ENCODE data around the gene SLC4A3. TPM values are rescaled to one million over a fixed set of nuclear protein-coding genes. Genes with fewer than 3 reads are reported as not detected.

Gene SLC4A3
- total RNA-seq, 1 donor: under 0.01 TPM

DNA sequence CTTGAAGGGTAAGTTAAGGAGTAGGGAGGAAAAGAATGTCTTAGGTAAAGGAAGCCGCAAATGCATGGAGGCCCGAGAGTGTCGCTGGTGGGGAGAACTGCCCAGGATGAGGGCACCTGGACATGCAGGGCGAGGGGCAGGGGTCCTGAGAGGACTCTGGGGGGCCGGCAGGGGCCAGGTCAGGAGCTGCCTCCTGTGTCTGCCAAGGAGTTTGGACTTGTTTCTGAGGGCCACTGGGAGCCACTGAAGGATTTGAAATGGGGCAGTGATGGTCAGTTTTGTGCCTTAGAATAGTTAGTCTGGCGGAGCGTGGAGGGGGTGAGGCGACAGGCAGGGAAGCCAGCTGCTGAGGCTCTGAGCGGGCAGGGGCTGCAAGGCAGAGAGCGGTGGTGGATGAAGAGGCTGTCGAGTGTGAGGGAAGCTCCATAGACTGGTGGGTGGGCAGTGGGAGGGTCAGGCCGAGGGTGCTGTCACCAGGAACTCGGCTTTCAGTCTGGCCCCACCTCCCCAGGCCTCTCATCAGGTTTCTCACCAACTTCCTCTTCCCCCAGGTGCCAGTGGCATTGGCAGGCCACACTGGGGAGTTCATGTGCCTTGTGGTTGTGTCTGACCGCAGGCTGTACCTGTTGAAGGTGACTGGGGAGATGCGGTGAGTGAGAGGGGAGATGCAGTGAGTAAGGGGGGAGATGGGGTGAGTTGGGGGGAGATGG lies 14.7 kb upstream of the SLC4A3 start:
- peak in 2 of 3 donors; percentile 65 to 82 for DNase-seq (ENCODE audit: low read depth in 2 of 3, low spot score in 2 of 3)

- DNase-seq (ENCODE audit: low read depth in 2 of 3, low spot score in 2 of 3): no peak
Measured at GRCh38 chr2:219613461-219614070, 13.9 kb upstream of the SLC4A3 start.

GRCh38 chr2:219614076-219614860 lies 13.2 kb upstream of the SLC4A3 start:
- no peak for DNase-seq (ENCODE audit: low read depth in 2 of 3, low spot score in 2 of 3)

DNA sequence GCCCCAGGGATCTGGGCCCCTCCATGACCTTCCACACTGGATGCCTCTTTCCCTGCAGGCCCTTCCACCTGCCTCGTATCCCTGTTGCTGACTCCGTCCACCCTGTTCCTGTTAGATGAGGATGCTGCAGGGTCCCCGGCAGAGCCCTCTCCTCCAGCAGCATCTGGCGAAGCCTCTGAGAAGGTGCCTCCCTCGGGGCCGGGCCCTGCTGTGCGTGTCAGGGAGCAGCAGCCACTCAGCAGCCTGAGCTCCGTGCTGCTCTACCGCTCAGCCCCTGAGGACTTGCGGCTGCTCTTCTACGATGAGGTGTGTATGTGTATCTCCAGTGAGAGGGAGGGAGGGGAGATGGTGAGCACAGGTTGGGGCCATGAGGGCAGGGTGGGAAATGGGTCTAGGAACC lies 12.4 kb upstream of the SLC4A3 start:
- no peak for DNase-seq (ENCODE audit: low read depth in 2 of 3, low spot score in 2 of 3)

DNA sequence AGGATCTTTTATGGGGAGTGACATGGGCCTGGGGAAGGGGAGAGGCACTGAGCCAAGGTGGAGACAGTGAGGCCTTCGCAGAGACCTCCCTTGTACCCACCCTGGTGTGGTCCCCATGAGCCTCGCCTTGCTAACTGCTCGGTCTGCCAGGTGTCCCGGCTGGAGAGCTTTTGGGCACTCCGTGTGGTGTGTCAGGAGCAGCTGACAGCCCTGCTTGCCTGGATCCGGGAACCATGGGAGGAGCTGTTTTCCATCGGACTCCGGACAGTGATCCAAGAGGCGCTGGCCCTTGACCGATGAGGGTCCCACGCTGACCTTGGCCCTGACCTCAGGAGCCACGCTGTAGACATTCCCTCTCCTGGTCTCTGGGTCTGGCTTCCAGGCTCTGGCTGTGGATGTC lies 11.5 kb upstream of the SLC4A3 start:
- no peak for DNase-seq (ENCODE audit: low read depth in 2 of 3, low spot score in 2 of 3)

GRCh38 chr2:219616550-219616949 lies 10.9 kb upstream of the SLC4A3 start:
- DNase-seq (ENCODE audit: low read depth in 2 of 3, low spot score in 2 of 3): no peak

- DNase-seq (ENCODE audit: low read depth in 2 of 3, low spot score in 2 of 3): no peak
Measured at GRCh38 chr2:219618733-219619122, 8.7 kb upstream of the SLC4A3 start.

DNA sequence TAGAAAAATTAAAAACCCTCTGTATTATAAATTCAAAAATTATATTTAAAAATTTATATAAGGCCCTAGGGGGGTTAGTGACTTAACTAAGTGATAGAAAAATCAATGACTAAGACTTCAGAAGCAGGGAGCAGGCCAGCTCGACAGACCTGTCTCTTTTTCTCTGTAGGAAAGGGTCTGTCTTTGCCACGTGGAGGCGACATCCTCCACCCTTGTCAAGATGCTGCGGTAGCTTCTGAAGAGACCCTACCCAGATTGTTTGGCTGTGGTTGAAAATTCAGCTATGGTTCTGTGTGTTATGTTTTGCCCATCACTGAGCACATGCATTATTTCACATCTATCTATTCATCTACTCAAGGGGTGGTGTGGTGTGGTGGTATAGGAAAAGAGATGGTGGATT lies 8.2 kb upstream of the SLC4A3 start:
- no peak for DNase-seq (ENCODE audit: low read depth in 2 of 3, low spot score in 2 of 3)

DNA sequence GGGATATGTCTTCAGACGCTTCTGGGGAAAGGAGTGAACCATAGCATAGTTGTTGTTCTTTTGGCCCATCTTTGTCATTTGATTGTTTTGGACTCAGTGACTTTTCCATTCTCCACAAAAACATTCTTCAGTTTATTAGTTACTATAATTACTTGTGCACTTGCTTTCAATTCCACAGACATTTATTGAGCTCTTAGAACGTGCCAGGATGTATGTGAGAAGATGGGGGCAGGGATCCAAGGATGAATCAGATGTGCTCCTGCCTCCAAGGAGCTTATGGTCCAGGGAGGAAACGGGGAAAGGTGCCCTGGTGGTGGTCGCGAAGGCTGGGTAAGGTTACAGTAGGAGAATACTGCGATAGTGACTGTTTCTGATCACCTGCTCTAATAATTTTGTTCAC lies 6.9 kb upstream of the SLC4A3 start:
- DNase-seq (ENCODE audit: low read depth in 2 of 3, low spot score in 2 of 3): no peak

- DNase-seq (ENCODE audit: low read depth in 2 of 3, low spot score in 2 of 3): no peak
Measured at GRCh38 chr2:219621935-219622334, 5.5 kb upstream of the SLC4A3 start.

DNA sequence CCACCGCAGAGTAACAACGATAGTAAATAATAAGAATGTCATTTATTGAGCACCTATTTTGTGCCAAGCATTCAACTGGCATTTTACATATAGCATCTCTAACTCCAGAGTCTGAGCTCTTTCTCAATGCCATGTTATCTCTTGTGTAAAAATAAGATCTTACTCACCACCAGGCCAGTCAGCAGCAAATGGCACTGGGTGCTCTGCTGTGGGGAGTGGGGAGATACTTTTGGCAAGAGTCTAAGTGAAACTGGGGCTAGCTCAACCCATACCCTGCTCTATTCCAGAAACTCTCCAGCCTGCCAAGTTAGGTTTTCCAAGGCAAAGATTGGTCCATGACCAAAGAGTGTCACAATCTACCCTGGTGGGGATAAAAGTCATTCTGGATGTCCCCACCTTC lies 5.0 kb upstream of the SLC4A3 start:
- DNase-seq (ENCODE audit: low read depth in 2 of 3, low spot score in 2 of 3): no peak

DNA sequence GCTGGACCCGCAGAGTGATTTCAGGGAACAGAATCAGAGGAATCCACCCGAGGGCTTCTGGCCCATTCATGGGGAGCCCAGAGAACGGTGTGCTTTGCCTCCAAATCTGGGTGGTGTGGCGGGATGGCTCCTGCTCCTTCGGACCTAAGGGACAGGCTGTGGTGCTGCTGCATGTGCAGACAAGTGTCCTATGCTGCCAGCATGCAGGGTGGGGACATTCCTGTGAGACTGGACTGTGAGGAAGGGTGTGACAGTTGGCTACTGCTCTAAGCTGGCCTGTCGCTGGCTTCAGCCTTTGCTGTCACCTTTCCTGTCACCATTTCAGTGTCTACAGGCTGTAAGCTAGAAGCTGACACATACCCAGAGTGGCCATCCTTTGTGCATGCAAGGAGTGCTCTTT lies 2.9 kb upstream of the SLC4A3 start:
- DNase-seq (ENCODE audit: low read depth in 2 of 3, low spot score in 2 of 3): no peak

GRCh38 chr2:219625179-219625578 lies 2.3 kb upstream of the SLC4A3 start:
- no peak for DNase-seq (ENCODE audit: low read depth in 2 of 3, low spot score in 2 of 3)

- DNase-seq (ENCODE audit: low read depth in 2 of 3, low spot score in 2 of 3): no peak
Measured at GRCh38 chr2:219626540-219626939, 890 bp upstream of the SLC4A3 start.

- no peak for DNase-seq (ENCODE audit: low read depth in 2 of 3, low spot score in 2 of 3)
Measured at GRCh38 chr2:219628235-219628985, 980 bp downstream of the SLC4A3 start.

DNA sequence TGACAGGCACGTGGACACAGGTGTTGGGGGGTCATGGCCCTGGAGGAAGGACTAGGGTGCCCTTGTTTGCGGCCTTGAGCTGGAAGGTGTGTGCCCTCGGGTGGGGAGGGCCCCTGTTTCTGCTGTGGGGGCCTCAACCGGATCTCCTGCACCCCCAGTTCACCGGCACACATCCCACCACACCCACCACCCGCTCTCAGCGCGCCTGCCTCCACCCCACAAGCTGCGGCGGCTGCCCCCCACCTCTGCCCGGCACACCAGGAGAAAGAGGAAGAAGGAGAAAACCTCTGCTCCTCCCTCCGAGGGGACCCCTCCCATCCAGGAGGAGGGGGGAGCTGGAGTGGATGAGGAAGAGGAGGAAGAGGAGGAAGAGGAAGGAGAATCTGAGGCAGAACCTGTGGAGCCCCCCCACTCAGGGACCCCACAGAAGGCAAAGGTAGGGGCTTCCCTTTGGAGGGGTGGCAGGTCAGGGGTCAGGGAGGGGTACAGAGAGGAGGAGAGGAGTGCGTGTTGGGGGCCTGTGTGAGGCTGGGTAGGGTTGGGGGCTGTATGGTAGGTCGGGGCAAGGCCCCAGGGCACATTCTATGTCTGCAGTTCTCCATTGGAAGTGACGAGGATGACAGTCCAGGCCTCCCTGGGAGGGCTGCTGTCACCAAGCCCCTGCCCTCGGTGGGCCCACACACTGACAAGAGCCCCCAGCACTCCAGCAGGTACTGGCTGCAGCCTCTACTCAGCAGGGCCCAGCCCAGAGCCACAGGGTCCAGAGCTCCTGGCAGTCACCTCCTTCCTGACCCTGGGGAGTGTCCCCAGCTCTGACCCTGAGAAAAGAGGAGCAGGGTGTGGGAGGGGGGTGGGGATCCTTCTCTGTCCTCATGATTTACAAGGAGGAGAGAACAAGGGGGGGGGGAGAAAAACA lies 1.8 kb downstream of the SLC4A3 start:
- peak in 2 of 3 donors; percentile 37 to 57 for DNase-seq (ENCODE audit: low read depth in 2 of 3, low spot score in 2 of 3)

DNA sequence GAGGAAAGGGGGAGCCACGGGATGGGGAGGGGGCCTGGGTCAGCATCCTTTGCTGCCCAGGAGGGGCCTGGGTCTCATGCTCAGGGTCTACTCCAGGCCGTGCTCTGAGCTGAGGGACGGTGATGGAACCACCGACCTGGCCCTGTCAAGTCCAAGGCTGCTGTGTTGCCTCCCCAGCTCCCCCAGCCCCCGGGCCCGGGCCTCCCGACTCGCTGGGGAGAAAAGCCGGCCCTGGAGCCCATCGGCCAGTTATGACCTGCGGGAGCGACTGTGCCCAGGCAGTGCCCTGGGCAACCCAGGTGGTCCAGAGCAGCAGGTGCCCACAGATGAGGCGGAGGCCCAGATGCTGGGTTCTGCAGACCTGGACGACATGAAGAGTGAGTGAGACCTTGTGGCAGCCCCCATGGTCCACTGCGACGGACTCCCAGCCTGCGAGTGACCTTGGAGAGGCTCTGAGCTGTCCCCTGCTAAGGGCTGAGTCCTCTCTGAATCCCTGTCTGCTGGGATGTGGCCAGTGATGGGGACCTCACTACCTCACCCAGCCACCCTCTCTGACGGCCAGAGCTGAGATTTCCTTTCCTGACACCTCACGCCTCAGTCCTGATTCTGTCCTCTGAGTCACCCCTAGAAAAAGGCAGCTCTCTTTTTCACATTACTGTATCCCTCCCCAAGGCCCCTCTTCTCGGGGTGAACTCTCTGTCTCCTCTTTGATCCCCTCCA lies 2.7 kb downstream of the SLC4A3 start:
- no peak for DNase-seq (ENCODE audit: low read depth in 2 of 3, low spot score in 2 of 3)

DNA sequence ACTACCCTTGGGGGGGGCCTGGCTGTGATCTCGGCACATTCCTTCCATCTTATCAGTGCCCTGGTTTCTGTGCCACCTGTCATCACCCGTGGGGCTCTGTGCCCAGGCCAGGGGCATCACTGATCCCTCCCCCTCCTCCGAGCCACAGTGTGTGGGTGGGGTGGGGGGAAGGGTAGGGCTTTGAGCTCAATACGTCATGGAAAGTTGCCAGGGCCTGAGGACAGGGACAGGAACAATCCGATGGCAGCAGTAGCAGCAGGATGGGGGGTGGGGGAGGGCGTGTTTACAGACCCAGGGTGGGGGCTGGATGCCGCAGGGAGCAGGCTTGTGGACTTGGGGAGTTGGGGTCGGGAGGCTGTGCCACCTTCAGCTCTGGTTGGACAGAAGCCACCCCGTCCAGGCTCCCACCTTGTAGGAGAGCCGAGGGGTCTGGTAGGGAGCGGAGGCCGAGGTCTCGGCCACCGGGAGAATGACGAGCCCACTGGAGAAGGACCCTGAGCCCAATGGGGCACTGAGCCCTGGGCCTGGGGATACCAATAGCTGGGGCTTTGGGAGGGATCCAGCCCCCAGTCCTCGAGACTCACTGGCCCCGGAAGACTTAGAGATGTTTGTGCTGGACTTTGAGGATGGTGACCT lies 3.5 kb downstream of the SLC4A3 start:
- no peak for DNase-seq (ENCODE audit: low read depth in 2 of 3, low spot score in 2 of 3)

GRCh38 chr2:219631406-219631891 lies 4.0 kb downstream of the SLC4A3 start:
- no peak for DNase-seq (ENCODE audit: low read depth in 2 of 3, low spot score in 2 of 3)
